Posterior cingulate gyrus (tissue), 11 donors: ENCODE measurements around the gene GNL2.
A peak's percentile ranks its signal among the peaks of the same experiment; 100 is the strongest.
"Not testable (repeated sequence)": the region's sequence is repeated elsewhere in the genome, so short reads cannot be mapped to it uniquely, and the experiment has no call there.

ENCODE experiments used
- DNase-seq, 10 donors: peaks; one replicate each; pipeline versions ENCODE4 v3.0.0 to v3.0.0-alpha.2; 2020 to 2021; ENCODE audit warnings: mixed read lengths in 3 of 10
- intact Hi-C: fragments of 100-400 bp; cut with DNase I; formaldehyde crosslinking; loops from one replicate; pipeline ENCODE4 v1.15.1; 2023

The GNL2 gene

GRCh38 chr1:37609994-37610393 lies 14.3 kb upstream of the GNL2 start:
- DNase-seq: no peak
- intact Hi-C loops: no loop called here

- intact Hi-C loops: no loop called here
- no peak for DNase-seq
Observed at GRCh38 chr1:37609002-37609401, 13.3 kb upstream of the GNL2 start.

GRCh38 chr1:37606481-37607263 lies 10.9 kb upstream of the GNL2 start:
- intact Hi-C loops: no loop called here

GRCh38 chr1:37605806-37606474 lies 10.2 kb upstream of the GNL2 start:
- no peak for DNase-seq
- intact Hi-C loops: no loop called here

More at GRCh38 chr1:37606481-37607263, 10.9 kb upstream of the GNL2 start:
- no peak for DNase-seq

- intact Hi-C loops: no loop called here
- no peak for DNase-seq
Observed at GRCh38 chr1:37605061-37605650, 9.4 kb upstream of the GNL2 start.

GRCh38 chr1:37602750-37603694 lies 7.3 kb upstream of the GNL2 start:
- intact Hi-C loops: loop anchor here (5.0 kb wide), 1 partner anchor 79 kb away; no protein-coding TSS in a partner anchor
- DNase-seq: peak in 1 of 10 donors; percentile 13

GRCh38 chr1:37601441-37601840 lies 5.7 kb upstream of the GNL2 start:
- no peak for DNase-seq
- intact Hi-C loops: loop anchor here (5.0 kb wide), 1 partner anchor 81 kb away; no protein-coding TSS in a partner anchor

GRCh38 chr1:37599940-37600339 lies 4.2 kb upstream of the GNL2 start:
- no peak for DNase-seq
- intact Hi-C loops: loop anchor here (5.0 kb wide), 1 partner anchor 82 kb away; no protein-coding TSS in a partner anchor

- DNase-seq: no peak
- intact Hi-C loops: no loop called here
Observed at GRCh38 chr1:37596182-37596667, 488 bp upstream of the GNL2 start.

- DNase-seq: no peak
- intact Hi-C loops: no loop called here
Observed at GRCh38 chr1:37593726-37594125, 2.0 kb downstream of the GNL2 start.

GRCh38 chr1:37588939-37589338 lies 6.8 kb downstream of the GNL2 start:
- no peak for DNase-seq
- intact Hi-C loops: no loop called here

GRCh38 chr1:37584544-37584943 lies 11.2 kb downstream of the GNL2 start:
- DNase-seq, intact Hi-C loops: not testable (repeated sequence)

- no peak for DNase-seq
- intact Hi-C loops: no loop called here
Observed at GRCh38 chr1:37575692-37576091, 20.0 kb downstream of the GNL2 start.

GRCh38 chr1:37574834-37575480 lies 20.8 kb downstream of the GNL2 start:
- DNase-seq: no peak
- intact Hi-C loops: no loop called here

- intact Hi-C loops: no loop called here
- DNase-seq: no peak
Observed at GRCh38 chr1:37570528-37571334, 25.0 kb downstream of the GNL2 start.

GRCh38 chr1:37567023-37567422 lies 28.7 kb downstream of the GNL2 start:
- no peak for DNase-seq
- intact Hi-C loops: no loop called here

- intact Hi-C loops: no loop called here
- no peak for DNase-seq
Observed at GRCh38 chr1:37564892-37565291, 30.8 kb downstream of the GNL2 start.

GRCh38 chr1:37562984-37563383 lies 32.8 kb downstream of the GNL2 start:
- intact Hi-C loops: no loop called here
- DNase-seq: no peak
